Osteocyte (in vitro differentiated cells): Measurements from ENCODE around the gene SIL1. TPM values are rescaled to one million over a fixed set of nuclear protein-coding genes. Genes with fewer than 3 reads are reported as not detected.

Experiments used
- DNase-seq: peaks from one replicate; pipeline ENCODE4 v3.0.0; 2021; ENCODE audit warnings: mixed read lengths; ENCODE audit not compliant: unreplicated experiment; ENCODE audit errors: extremely low spot score
- H3K27ac Mint-ChIP-seq: one replicate; pipeline ENCODE4 v1.8.0; 2021; ENCODE audit warnings: mild to moderate bottlenecking, mixed read lengths; ENCODE audit not compliant: unreplicated experiment
- H3K27me3 Mint-ChIP-seq: one replicate; pipeline ENCODE4 v1.8.0; 2021; ENCODE audit warnings: mixed read lengths; ENCODE audit not compliant: unreplicated experiment
- H3K36me3 Mint-ChIP-seq: one replicate; pipeline ENCODE4 v1.8.0; 2021; ENCODE audit warnings: mixed read lengths; ENCODE audit not compliant: unreplicated experiment
- H3K4me1 Mint-ChIP-seq: one replicate; pipeline ENCODE4 v1.8.0; 2021; ENCODE audit warnings: mixed read lengths; ENCODE audit not compliant: unreplicated experiment
- H3K4me3 Mint-ChIP-seq: one replicate; pipeline ENCODE4 v1.8.0; 2021; ENCODE audit warnings: mild to moderate bottlenecking, moderate library complexity, mixed read lengths; ENCODE audit not compliant: unreplicated experiment
- H3K9me3 Mint-ChIP-seq: one replicate; pipeline ENCODE4 v1.8.0; 2021; ENCODE audit warnings: mixed read lengths; ENCODE audit not compliant: unreplicated experiment
- total RNA-seq: library from RNA; stranded (reverse); gene quantifications from 2 replicates; pipeline ENCODE4 v1.2.1, GENCODE V29; 2021
- TF ChIP-seq, protein P1 (sequence below): fragments of 200-600 bp; sonication (generic); IDR thresholded peaks from 2 replicates; pipeline ENCODE4 v1.5.0; 2021; ENCODE audit warnings: antibody characterized with exemption, mild to moderate bottlenecking, moderate library complexity

SIL1 gene
- total RNA-seq, 1 donor from 2014 or later = 58.4 TPM

DNA sequence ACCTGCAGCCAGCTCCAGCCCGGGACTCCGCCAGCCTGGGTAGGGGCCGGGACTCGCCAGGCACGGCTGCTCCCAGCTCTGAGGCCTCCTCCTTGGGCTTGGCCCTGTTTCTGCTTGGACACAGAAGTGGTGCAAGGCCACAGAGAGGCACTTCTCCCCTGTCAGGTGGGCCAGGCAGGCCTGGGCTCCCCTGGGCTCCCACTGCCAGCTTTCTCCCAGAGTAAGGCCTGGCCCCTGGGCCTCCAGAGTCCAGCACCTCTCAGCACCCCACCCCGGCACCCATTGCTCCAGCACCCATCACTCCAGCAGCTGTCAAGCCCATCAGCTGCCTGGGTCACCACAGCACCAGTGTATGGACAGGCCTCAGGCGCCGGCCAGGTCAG, 251.9 kb downstream of the SIL1 start:
- Mint-ChIP-seq H3K27me3 (no peaks in the 10 kb centered on the region), H3K27ac (no peak overlapping the region), H3K4me1 (peaks cover 9% of the 10 kb centered on the region), H3K9me3 (no peaks in the 10 kb centered on the region), H3K36me3 (peaks cover 4% of the 10 kb centered on the region), H3K4me3 (no peak overlapping the region)
- TF ChIP-seq, protein P1, sequence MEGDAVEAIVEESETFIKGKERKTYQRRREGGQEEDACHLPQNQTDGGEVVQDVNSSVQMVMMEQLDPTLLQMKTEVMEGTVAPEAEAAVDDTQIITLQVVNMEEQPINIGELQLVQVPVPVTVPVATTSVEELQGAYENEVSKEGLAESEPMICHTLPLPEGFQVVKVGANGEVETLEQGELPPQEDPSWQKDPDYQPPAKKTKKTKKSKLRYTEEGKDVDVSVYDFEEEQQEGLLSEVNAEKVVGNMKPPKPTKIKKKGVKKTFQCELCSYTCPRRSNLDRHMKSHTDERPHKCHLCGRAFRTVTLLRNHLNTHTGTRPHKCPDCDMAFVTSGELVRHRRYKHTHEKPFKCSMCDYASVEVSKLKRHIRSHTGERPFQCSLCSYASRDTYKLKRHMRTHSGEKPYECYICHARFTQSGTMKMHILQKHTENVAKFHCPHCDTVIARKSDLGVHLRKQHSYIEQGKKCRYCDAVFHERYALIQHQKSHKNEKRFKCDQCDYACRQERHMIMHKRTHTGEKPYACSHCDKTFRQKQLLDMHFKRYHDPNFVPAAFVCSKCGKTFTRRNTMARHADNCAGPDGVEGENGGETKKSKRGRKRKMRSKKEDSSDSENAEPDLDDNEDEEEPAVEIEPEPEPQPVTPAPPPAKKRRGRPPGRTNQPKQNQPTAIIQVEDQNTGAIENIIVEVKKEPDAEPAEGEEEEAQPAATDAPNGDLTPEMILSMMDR = no peak
- DNase-seq = no peak

DNA sequence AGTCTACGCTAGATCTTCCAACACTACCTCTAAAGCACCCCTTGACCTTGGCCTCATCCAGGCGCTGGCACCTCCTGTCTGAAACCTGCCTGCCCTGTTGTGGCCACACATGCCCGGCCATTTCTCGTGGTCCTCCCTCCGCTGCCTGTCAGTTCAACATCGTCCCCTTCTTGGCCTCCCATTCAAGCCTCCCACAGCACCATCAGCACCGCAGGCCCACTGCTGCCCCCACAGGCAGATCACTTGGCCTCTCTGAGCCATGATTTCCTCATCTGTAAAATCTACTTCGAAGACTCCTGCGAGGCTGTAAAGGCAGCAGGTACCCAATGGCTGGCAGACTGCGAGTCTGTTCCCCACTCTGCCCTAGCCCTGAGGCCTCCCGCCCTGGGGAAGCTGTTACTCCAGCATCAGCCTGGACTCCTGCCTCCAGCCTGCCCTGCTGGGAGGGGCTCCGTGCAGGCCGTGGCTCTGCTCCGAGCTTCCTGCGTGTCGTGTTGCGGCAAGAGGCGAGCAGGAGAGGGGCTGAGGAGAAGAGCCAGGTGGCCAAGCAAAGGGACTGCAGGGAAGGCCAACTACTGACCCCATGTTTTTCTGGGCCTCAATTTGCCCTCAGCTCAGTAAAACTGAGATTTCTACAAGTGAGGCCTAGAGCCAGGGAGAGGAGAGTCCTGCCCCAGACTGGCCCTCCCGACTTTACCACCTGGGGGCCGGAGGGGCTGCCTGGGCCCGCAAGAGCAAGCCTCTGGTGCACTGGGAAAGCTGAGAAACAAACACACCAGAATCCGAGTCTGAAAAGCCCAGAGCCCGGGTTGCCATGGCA, 252.5 kb downstream of the SIL1 start:
- TF ChIP-seq, protein P1 = no peak
- Mint-ChIP-seq H3K9me3 (peaks cover 3% of the 10 kb centered on the region), H3K27me3 (no peaks in the 10 kb centered on the region), H3K27ac (no peak overlapping the region), H3K4me3 (no peak overlapping the region), H3K36me3 (peaks cover 3% of the 10 kb centered on the region), H3K4me1 (peaks cover 9% of the 10 kb centered on the region)
- no peak for DNase-seq

DNA sequence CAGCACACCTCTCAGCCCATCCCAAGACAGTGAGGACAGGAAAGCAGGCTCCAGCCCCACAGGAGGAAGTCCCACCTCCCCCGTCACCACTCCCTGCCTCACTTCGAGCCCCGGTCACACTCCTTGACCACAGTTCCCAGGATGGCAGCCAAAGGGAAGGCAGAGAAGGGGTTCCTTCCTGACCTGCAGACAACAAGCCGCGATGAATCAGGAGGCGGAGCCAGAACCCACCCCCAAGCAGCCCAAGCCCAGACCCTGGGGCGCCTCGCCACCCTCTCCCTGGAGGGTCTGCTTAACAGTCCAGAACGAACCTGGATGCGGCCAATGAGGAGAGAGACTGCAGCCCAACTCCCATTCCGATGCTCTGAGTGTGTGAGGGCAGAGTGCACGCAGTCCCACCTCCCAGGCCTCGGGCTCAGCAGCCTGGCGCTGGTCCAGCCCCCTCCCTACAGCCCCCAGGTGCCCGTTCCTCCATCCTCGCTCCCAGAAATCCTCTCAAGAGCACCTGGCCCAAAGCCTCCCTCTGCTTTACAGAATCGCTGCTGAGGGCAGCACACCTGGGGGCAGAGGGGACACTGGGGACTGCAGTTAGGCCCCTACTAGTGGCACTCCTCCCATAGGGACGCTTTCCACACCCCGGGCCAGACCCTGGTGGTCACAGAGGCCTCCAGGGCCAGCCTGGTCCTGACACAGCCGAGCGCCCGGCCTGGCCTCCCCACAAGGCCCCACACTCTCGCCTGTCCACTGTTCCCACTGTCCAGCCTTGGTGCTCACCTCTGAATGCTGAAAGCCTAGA, 253.4 kb downstream of the SIL1 start:
- no peak overlapping the region for H3K4me3 Mint-ChIP-seq
- no peak for DNase-seq
- no peak overlapping the region for H3K27ac Mint-ChIP-seq
- TF ChIP-seq, protein P1 = no peak
- no peaks in the 10 kb centered on the region for H3K27me3 Mint-ChIP-seq
- H3K9me3 Mint-ChIP-seq = peaks cover 6% of the 10 kb centered on the region
- H3K36me3 Mint-ChIP-seq = peaks cover 4% of the 10 kb centered on the region
- H3K4me1 Mint-ChIP-seq = peaks cover 9% of the 10 kb centered on the region

DNA sequence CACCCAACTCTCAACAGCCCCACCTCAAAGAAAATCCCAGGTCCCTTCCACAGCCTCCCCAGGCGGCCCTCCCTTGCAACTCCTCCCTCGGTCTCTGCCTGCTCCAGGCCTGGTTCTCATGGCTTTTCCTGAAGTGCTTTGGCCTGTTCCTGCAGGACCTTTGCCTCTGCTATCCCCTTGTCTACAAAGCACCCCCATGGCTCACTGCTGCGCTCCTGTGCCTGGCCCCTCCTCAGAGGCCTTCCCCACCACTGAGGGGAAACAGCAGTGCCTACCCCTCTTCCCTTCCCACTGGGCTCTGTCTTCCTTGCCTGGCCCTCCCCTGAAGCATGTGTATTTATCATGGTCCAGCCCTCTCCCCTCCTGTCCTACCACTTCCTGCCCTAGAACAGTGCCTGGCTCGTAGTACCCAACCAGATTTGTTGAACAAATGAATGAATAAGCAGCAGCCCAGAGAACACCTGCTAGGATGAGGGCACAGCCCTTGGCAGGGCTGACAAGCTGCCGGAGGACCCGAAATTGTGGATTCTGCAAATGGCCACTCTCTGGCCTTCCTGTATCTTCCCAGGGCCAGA, 254.5 kb downstream of the SIL1 start:
- TF ChIP-seq, protein P1 = no peak
- Mint-ChIP-seq H3K36me3 (peaks cover 4% of the 10 kb centered on the region), H3K9me3 (peaks cover 6% of the 10 kb centered on the region), H3K27ac (no peak overlapping the region), H3K4me3 (no peak overlapping the region), H3K4me1 (peaks cover 5% of the 10 kb centered on the region), H3K27me3 (no peaks in the 10 kb centered on the region)
- DNase-seq = no peak

DNA sequence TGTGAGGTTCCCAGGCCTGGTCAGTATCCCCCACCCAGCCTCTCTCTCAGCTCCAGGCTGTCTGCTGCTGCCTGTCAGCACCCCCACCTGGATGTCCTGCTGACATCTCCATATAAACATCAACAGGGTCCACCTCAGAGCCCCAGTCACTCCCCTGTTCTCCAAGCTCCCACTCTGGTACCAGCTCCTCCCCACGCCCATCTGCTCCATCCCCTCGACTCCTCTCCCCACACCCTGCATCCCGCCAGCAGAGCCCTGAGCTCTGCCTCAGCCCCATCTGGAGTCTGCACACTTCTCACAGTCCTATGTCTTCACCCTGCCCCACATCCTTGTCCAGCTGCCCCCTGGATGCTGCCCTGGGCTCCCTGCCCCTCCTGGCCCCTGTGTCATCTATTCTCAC, 255.3 kb downstream of the SIL1 start:
- Mint-ChIP-seq H3K4me1 (peaks cover 2% of the 10 kb centered on the region), H3K27ac (no peak overlapping the region), H3K4me3 (no peak overlapping the region), H3K9me3 (peaks cover 6% of the 10 kb centered on the region), H3K36me3 (peaks cover 7% of the 10 kb centered on the region), H3K27me3 (no peaks in the 10 kb centered on the region)
- no peak for DNase-seq
- TF ChIP-seq, protein P1 = no peak
